Mononuclear cell (primary cell): ENCODE data around the gene PLCH1. TPM values are rescaled to one million over a fixed set of nuclear protein-coding genes. Genes with fewer than 3 reads are reported as not detected.
"Not testable (repeated sequence)": the region's sequence is repeated elsewhere in the genome, so short reads cannot be mapped to it uniquely, and the experiment has no call there.

Experiments
- H3K27me3 ChIP-seq: 2 replicates; pipeline ENCODE4 v1.6.0; 2011; ENCODE audit warnings: low read length, control low read depth; ENCODE audit not compliant: insufficient read depth
- H3K4me1 ChIP-seq: 2 replicates; pipeline ENCODE4 v1.5.1; 2011; ENCODE audit warnings: mild to moderate bottlenecking, low read length, control low read depth; ENCODE audit not compliant: insufficient read depth
- H3K4me3 ChIP-seq: 2 replicates; pipeline ENCODE4 v1.5.1; 2011; ENCODE audit warnings: mild to moderate bottlenecking, low read length, moderate library complexity
- H3K9me3 ChIP-seq: 2 replicates; pipeline ENCODE4 v1.5.1; 2011; ENCODE audit warnings: low read depth, mild to moderate bottlenecking, control low read depth, low read length
- total RNA-seq: library from RNA; depleted of rRNA; stranded (reverse); fragments of >200 nt; gene quantifications from one replicate; pipeline ENCODE4 v1.2.3, GENCODE V29; 2012

PLCH1 gene
- total RNA-seq, 1 donor, result 0.94 TPM

GRCh38 chr3:155629056-155629455 is 115.8 kb downstream of the PLCH1 start:
- H3K4me1 ChIP-seq, result no peaks in the 10 kb centered on the region
- no peak overlapping the region for H3K4me3 ChIP-seq
- H3K27me3 ChIP-seq, result no peaks in the 10 kb centered on the region
- H3K9me3 ChIP-seq, result no peaks in the 10 kb centered on the region

DNA sequence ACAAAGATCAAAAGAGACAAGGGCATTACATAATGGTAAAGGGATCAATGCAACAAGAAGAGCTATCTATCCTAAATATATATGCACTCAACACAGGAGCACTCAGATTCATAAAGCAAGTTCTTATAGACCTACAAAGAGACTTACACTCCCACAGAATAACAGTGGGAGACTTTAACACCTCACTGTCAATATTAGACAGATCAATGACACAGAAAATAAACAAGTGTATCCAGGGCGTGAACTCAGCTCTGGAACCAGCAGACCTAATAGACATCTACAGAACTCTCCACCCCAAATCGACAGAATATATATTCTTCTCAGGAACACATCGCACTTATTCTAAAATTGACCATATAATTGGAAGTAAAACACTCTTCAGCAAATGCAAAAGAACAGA is 122.2 kb downstream of the PLCH1 start:
- not testable (repeated sequence) for H3K4me1 ChIP-seq, H3K4me3 ChIP-seq, H3K27me3 ChIP-seq, H3K9me3 ChIP-seq

DNA sequence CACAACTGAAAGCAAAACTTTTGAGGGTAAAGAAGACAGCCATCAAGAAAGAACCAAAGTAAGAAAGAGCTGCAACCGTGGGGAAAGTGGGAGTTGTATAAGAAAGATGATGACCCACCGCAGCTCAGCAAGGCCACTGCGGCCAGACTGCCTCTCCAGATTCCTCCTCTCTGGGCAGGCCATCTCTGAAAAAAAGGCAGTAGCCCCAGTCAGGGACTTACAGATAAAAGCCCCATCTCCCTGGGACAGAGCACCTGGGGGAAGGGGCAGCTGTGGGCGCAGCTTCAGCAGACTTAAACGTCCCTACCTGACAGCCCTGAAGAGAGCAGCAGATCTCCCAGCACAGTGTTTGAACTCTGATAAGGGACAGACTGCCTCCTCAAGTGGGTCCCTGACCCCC is 124.3 kb downstream of the PLCH1 start:
- H3K9me3 ChIP-seq, H3K4me1 ChIP-seq, H3K27me3 ChIP-seq, H3K4me3 ChIP-seq: not testable (repeated sequence)

GRCh38 chr3:155619118-155619915 is 125.6 kb downstream of the PLCH1 start:
- Histone ChIP-seq H3K4me3 (no peak overlapping the region), H3K4me1 (no peaks in the 10 kb centered on the region), H3K9me3 (no peaks in the 10 kb centered on the region), H3K27me3 (no peaks in the 10 kb centered on the region)

- Histone ChIP-seq H3K4me1 (no peaks in the 10 kb centered on the region), H3K27me3 (no peaks in the 10 kb centered on the region), H3K9me3 (no peaks in the 10 kb centered on the region), H3K4me3 (no peak overlapping the region)
Observed at GRCh38 chr3:155618543-155618942, 126.3 kb downstream of the PLCH1 start.

GRCh38 chr3:155617346-155617925 is 127.4 kb downstream of the PLCH1 start:
- H3K9me3 ChIP-seq, result no peaks in the 10 kb centered on the region
- no peaks in the 10 kb centered on the region for H3K27me3 ChIP-seq
- no peaks in the 10 kb centered on the region for H3K4me1 ChIP-seq
- no peak overlapping the region for H3K4me3 ChIP-seq

DNA sequence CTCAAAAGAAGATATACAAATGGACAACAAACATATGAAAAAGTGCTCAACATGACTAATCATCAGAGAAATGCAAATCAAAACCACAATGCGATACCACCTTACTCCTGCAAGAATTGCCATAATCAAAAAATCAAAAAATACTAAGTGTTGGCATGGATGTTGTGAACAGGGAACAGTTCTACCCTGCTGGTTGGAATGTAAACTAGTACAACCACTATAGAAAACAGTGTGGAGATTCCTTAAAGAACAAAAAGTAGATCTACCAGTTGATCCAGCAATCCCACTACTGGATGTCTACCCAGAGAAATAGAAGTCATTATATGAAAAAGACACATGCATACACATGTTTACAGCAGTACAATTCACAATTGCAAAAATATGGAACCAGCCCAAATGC is 129.7 kb downstream of the PLCH1 start:
- H3K4me1 ChIP-seq, H3K4me3 ChIP-seq, H3K9me3 ChIP-seq, H3K27me3 ChIP-seq: not testable (repeated sequence)

GRCh38 chr3:155614410-155614809 is 130.5 kb downstream of the PLCH1 start:
- H3K9me3 ChIP-seq, H3K4me3 ChIP-seq, H3K27me3 ChIP-seq, H3K4me1 ChIP-seq: not testable (repeated sequence)

DNA sequence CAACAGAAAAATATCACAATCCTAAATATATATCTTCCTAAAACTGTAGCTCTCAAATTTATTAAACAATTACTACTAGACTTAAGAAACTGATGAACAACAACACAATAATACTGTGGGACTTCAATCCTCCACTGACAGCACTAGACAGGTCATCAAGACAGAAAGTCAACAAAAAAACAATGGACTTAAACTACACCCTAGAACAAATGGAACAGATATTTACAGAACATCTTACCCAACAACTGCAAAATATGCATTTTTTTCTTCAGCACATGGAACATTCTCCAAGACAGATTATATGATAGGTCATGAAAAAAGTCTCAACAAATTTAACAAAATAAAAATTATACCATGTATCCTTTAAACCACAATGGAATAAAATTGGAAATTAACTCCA is 133.4 kb downstream of the PLCH1 start:
- H3K27me3 ChIP-seq, result no peaks in the 10 kb centered on the region
- H3K4me1 ChIP-seq, result no peaks in the 10 kb centered on the region
- H3K4me3 ChIP-seq, result no peak overlapping the region
- no peaks in the 10 kb centered on the region for H3K9me3 ChIP-seq

- no peak overlapping the region for H3K4me3 ChIP-seq
- H3K9me3 ChIP-seq, result no peaks in the 10 kb centered on the region
- no peaks in the 10 kb centered on the region for H3K4me1 ChIP-seq
- no peaks in the 10 kb centered on the region for H3K27me3 ChIP-seq
Observed at GRCh38 chr3:155609586-155609985, 135.3 kb downstream of the PLCH1 start.

- no peaks in the 10 kb centered on the region for H3K4me1 ChIP-seq
- H3K27me3 ChIP-seq, result no peaks in the 10 kb centered on the region
- H3K4me3 ChIP-seq, result no peak overlapping the region
- no peaks in the 10 kb centered on the region for H3K9me3 ChIP-seq
Observed at GRCh38 chr3:155608228-155608920, 136.5 kb downstream of the PLCH1 start.

DNA sequence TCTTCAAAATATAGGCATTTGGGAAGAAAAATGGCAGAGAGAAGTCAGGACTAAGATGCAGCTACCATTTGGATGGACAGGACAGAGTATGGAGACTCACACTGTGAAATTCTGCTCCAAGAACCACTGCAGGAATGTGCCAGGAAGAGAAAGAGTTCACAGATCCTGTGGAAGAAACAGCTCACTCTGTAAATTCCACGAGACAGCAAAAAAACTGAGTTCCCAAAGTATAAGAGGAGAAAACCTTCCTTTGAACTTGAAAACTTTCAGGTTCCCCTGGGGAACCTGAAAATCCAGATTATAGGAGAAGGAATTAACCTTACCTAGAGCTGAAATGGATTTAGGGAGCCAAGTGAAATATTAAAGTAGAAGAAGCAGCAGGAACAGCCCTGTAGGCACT is 137.1 kb downstream of the PLCH1 start:
- H3K4me3 ChIP-seq, result no peak overlapping the region
- H3K27me3 ChIP-seq, result no peaks in the 10 kb centered on the region

DNA sequence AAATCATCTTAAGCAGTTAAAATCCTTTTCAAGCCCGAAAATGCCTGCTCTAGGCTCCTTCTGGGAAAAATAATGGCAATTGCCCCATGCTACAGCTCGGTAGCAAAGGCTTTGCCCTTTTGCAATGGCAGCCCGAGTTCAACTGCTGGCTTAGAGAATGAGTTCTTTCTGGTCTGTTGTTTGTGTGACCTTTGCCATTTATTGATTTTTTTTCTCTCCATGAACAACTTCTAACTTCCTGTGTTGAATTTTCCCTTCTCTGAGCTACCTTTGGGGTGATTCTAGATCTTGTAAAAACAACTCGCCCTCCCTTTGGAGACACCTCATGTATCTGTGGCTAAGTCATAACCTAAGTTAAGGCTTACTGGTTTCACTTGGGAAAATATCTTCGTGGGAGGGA is 139.3 kb downstream of the PLCH1 start:
- H3K4me3 ChIP-seq, result no peak overlapping the region
- H3K9me3 ChIP-seq, result no peaks in the 10 kb centered on the region
- no peaks in the 10 kb centered on the region for H3K4me1 ChIP-seq
- no peaks in the 10 kb centered on the region for H3K27me3 ChIP-seq

More for the DNA sequence above, 137.1 kb downstream of the PLCH1 start:
- H3K9me3 ChIP-seq, result no peaks in the 10 kb centered on the region
- H3K4me1 ChIP-seq, result no peaks in the 10 kb centered on the region

- Histone ChIP-seq H3K4me3 (no peak overlapping the region), H3K27me3 (no peaks in the 10 kb centered on the region), H3K4me1 (no peaks in the 10 kb centered on the region), H3K9me3 (no peaks in the 10 kb centered on the region)
Observed at GRCh38 chr3:155604967-155605366, 139.9 kb downstream of the PLCH1 start.

- no peaks in the 10 kb centered on the region for H3K9me3 ChIP-seq
- no peaks in the 10 kb centered on the region for H3K4me1 ChIP-seq
- no peaks in the 10 kb centered on the region for H3K27me3 ChIP-seq
- no peak overlapping the region for H3K4me3 ChIP-seq
Observed at GRCh38 chr3:155604126-155604525, 140.7 kb downstream of the PLCH1 start.
